DOHH2 (cell line): ENCODE results near the gene KRT84.

Source experiments
- EZH2phosphoT487 ChIP-seq: fragments of 200-600 bp; sonication (generic); IDR thresholded peaks from 2 replicates; pipeline ENCODE4 v1.6.1; 2017; ENCODE audit warnings: borderline replicate concordance, mild to moderate bottlenecking, antibody characterized with exemption, low read length, moderate library complexity, mixed read lengths
- TF ChIP-seq, protein P1 (sequence below): fragments of 200-600 bp; sonication (generic); IDR thresholded peaks from one replicate; pipeline ENCODE4 v1.5.1; 2014; ENCODE audit warnings: antibody characterized with exemption, mild to moderate bottlenecking, low read depth, low read length; ENCODE audit not compliant: poor library complexity, severe bottlenecking

DNA sequence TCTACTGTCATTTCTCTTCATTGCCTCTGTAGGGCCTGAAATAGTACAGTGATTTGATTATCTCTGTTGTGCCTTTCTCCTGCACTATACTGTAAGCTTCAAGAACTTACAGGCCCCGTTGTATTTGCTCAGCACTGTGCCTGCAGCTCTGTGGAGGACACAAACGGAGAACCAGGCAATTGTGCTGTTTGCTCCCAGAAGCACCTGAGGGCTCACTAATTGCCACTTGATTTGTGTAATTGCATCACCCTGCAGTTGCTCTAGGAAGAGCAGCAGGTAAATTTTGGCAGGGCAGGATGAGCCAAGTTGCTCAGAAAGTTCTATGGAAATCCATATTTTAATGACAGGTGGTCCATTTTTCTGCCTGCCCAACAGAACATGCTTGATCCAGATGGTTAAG lies 32.3 kb upstream of the KRT84 start:
- no peak for TF ChIP-seq EZH2phosphoT487
- TF ChIP-seq, protein P1, sequence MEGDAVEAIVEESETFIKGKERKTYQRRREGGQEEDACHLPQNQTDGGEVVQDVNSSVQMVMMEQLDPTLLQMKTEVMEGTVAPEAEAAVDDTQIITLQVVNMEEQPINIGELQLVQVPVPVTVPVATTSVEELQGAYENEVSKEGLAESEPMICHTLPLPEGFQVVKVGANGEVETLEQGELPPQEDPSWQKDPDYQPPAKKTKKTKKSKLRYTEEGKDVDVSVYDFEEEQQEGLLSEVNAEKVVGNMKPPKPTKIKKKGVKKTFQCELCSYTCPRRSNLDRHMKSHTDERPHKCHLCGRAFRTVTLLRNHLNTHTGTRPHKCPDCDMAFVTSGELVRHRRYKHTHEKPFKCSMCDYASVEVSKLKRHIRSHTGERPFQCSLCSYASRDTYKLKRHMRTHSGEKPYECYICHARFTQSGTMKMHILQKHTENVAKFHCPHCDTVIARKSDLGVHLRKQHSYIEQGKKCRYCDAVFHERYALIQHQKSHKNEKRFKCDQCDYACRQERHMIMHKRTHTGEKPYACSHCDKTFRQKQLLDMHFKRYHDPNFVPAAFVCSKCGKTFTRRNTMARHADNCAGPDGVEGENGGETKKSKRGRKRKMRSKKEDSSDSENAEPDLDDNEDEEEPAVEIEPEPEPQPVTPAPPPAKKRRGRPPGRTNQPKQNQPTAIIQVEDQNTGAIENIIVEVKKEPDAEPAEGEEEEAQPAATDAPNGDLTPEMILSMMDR: no peak
